Stomach (tissue), 4 donors: ENCODE results near the gene COA4.

Source experiments
- POLR2AphosphoS5 ChIP-seq, 3 donors: sonication (generic); formaldehyde crosslinking; IDR thresholded peaks; one replicate each; pipeline ENCODE4 v1.6.1; 2016; ENCODE audit warnings: antibody characterized with exemption in 3 of 3
- TF ChIP-seq, protein P1 (sequence below), 7 experiments: fragments of 450-650 bp in 4 of 7; fragments of 200-600 bp in 3 of 7; sonication (generic) in 3 of 7; IDR thresholded peaks; one replicate each; pipeline ENCODE4 v1.5.1; 2016 to 2019; ENCODE audit warnings: antibody characterized with exemption in 7 of 7, control low read depth in 2 of 7, mild to moderate bottlenecking in 1 of 7

- TF ChIP-seq, protein P1, sequence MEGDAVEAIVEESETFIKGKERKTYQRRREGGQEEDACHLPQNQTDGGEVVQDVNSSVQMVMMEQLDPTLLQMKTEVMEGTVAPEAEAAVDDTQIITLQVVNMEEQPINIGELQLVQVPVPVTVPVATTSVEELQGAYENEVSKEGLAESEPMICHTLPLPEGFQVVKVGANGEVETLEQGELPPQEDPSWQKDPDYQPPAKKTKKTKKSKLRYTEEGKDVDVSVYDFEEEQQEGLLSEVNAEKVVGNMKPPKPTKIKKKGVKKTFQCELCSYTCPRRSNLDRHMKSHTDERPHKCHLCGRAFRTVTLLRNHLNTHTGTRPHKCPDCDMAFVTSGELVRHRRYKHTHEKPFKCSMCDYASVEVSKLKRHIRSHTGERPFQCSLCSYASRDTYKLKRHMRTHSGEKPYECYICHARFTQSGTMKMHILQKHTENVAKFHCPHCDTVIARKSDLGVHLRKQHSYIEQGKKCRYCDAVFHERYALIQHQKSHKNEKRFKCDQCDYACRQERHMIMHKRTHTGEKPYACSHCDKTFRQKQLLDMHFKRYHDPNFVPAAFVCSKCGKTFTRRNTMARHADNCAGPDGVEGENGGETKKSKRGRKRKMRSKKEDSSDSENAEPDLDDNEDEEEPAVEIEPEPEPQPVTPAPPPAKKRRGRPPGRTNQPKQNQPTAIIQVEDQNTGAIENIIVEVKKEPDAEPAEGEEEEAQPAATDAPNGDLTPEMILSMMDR (IDR thresholded peaks at IDR 0.05), result no peak
- no peak for TF ChIP-seq POLR2AphosphoS5 (IDR thresholded peaks at IDR 0.05)
Observed at GRCh38 chr11:73912026-73912425, 35.4 kb upstream of the COA4 start.
